Lung microvascular endothelial cell (primary cell): ENCODE results near the gene VWC2. TPM values are rescaled to one million over a fixed set of nuclear protein-coding genes. Genes with fewer than 3 reads are reported as not detected.

Experiments
- DNase-seq, 2 donors: peaks; one replicate each; pipeline versions ENCODE4 v3.0.0 to v3.0.0-alpha.2; 2010; ENCODE audit warnings: low read depth in 2 of 2
- total RNA-seq: library from RNA; depleted of rRNA; stranded (reverse); fragments of >200 nt; gene quantifications from 2 replicates; pipeline ENCODE4 v1.2.1, GENCODE V29; 2014

Gene VWC2
- not detected in 2 replicates for total RNA-seq

DNA sequence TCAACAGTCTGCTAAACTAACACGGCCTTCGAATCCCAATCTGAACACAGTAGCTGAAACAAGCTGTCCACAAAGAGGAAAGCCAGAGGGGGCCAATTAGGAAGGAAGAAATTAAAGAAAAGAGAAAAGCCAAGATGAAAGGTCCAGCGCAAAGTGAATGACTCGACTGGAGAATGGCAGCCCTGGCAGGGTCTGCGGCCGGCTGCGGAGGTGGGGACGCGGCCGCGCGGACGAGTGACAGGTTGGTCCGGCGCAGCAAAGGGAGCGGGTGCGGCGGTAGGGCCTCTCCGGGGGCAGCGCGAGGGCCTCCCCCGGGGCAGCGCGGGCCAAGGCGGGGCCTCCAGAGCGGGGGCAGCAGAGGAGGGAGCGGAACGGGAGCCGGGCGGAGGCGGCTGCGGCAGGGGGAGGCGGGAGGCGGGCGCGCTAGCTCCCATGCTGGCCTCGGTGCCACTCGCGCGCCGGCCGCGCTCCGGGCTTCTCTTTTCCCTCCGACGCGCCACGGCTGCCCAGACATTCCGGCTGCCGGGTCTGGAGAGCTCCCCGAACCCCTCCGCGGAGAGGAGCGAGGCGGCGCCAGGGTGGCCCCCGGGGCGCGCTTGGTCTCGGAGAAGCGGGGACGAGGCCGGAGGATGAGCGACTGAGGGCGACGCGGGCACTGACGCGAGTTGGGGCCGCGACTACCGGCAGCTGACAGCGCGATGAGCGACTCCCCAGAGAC is at the start of gene VWC2:
Gene VWC2, plus strand, starts transcription at position 421 of the 718 bp plus-strand sequence. CDS start 1,798 bp downstream, outside the sequence.
- DNase-seq, result no peak

DNA sequence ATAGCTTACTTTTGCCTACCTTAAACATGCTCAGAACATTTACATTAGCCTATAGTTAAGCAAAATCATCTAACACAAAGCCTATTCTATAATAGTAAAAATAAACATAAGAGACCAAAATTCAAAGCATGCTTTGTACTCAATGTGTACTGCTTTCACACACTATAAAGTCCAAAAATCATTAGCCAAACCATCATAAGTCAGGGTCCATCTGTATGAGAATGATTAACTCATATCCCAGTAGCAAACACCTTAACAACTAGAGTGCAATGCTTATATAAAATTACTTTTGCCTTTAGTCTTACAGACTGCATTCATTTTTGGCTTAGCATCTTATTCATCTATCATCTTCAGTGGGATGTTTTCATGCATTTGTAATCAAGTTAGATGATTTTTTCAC is 49.4 kb upstream of the VWC2 start:
- no peak for DNase-seq

DNA sequence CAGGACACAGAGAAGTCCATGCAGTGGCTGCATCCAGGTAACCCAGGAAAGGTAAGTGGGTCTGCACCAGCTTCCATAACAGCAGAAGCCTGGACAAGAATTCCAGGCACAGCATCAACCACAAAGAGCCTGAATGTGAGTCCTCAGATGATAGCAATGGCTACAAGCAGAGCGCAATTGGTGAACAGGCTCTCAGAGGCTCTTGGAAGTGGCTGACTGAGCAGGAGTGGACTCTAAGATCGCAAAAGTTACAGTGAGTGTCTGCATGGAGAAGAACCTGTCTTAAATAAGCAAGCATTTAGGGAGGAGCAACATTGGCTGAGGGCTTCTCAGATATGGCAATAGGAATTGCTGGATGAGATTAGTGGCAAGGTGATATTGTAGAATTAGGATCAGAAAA is 41.6 kb upstream of the VWC2 start:
- DNase-seq, result no peak

DNA sequence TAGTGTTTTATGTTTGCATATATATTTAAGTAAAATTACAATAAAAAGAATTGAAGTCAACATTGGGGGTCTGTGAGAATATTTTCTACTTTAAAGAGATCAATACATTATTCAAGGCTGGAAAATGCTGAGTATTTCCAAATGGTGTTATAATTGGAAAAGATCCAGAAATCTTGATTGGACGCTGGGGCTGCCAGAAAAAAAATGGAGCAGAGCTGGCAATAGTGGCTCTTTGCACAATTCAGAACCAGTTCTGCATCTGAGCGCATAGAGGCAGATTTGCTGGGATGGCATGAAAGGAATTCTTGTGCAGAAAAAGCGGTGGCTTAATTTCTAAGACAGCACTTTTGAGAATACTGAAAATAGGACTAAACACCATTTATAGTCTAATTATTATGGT is 10.8 kb upstream of the VWC2 start:
- DNase-seq, result no peak

DNA sequence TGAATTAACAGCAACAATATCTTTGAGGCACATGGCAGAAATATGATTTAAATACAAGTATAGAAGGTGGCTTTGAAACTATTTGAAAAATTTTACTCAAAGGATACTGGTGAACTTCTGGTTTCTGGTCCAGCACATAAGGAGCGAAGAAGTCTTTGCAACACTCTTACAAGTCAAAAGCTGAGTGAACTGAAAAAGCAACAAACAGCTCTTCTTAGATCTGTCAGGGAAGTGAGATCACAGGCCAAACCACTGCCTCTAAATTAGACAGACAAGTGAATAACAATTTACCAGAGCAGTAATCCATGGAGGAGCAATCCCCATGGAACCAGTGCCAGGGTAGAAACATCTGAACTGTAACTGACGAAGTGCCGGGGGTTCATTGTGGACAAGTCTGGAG is 9.6 kb upstream of the VWC2 start:
- no peak for DNase-seq

DNA sequence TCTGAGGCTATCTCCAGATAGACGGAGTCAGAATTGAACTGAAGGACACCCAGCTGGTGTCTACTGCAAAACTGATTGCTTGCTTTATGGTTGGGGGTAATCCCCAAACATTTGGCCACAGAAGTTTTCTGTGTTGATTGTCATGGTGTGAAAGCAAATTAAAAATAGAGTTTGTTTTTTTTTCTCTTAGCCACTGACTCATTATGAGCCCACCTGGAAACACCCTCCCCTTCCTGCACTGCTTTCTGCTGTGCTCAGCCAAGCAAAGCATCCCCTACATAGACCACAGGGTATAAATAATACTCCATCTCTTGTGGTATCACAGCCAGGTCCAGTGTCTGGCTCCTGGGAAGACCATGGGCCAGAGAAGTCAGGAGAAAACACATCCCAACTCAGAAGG is 6.5 kb upstream of the VWC2 start:
- no peak for DNase-seq

DNA sequence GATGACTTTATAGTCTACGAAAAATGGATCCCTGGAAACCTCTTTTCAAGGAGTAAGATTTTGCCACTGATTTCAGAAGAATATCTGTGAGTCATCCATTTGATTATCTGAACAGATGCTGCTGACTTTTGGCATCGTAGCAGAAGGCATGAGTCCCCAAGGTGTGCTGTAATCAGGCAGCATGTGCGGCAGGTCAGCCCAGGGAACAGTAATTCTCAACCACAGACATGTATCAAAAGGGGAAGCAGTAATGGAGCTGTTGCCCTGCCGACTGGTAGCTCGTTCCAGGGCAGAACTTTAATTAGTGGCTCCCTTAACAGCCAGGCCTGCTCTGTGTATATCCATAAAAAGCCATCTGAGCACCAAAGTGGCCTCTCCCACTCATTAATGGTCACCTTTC is 5.7 kb upstream of the VWC2 start:
- DNase-seq, result no peak

DNA sequence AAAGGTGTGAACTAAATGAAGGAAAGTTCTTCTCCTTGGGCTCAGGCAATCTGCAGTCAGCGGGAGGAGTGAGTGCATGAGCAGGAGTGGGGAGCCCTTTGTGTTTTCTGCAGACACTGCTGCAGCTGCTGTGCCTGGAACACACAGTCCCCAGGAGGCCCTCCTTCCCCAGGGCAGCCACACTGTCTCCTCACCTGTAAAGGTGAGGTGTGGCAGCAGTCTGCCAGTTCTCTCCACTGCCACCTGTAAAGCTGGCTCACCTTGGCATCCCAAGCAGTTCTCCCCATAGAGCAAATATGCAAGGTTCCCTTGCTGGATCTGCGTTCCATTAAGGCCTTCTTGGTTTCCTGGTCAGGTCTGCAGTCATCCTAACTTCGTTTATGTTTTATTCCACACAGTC is 5.2 kb upstream of the VWC2 start:
- DNase-seq, result no peak

DNA sequence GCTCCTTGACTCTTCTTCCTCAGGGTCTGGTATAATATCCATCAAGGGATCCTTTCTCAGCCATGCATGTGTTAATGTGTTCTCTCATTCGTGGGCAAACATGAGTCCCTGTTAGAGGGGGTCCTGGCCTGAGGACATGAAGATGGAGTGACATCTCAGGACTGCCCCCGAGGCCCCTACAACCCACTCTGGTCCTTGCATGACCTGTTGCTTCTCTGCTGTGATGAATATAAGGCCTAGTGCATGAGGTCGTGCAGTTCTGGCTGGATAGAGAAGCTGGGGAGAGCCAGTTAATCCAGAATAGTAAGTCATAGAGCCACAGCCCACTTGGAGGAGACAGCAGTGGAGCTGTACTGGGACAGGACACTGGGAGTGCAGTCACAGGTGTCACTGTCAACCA is 4.6 kb upstream of the VWC2 start:
- DNase-seq, result no peak

DNA sequence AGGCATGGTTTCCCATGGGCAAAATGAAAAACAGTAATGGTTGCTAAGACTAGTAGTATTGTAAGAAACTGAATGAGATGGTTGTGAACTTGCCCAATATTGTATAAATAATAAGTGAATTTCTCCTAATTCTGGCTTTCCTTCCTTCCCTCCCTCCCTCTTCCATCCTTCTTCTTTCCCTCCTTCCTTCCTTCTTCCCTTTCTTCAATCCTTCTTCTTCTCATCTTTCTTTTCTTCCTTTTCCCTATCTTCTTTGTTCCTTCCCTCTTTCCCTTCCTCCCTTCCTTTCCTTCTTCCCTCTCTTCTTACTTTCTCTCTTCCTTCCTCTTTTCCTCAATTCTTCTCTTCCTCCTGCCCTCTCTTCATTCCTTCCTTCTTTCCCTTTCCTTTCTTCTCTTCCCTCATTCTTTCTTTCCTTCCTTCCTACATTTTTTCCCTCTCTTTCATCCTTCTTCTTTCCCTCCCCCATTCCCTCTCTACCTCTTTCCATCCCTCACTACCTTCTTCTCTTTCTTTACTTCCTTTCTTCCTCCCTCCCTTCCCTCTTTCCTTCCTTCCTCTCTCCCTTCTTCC is 4.1 kb upstream of the VWC2 start:
- DNase-seq, result no peak

DNA sequence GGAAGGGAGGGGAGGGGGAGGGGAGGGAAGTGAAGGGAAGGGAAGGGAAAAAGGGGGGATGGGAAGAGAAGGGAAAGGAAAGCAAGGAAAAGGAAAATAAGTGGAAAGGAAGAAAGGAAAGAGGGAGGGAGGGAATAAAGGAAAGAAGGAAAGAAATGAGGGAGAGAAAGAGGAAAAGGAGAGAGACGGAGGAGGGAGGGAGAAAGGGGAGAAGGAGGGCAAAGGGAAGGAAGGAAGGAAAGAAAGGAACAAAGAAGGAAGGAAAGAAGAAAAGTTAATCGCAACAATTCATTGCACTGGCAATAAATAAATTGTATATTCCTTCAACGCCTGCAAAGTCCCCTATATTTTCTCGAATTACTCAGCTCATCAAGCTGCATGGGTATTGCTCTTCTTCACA is 2.6 kb upstream of the VWC2 start:
- DNase-seq, result no peak

DNA sequence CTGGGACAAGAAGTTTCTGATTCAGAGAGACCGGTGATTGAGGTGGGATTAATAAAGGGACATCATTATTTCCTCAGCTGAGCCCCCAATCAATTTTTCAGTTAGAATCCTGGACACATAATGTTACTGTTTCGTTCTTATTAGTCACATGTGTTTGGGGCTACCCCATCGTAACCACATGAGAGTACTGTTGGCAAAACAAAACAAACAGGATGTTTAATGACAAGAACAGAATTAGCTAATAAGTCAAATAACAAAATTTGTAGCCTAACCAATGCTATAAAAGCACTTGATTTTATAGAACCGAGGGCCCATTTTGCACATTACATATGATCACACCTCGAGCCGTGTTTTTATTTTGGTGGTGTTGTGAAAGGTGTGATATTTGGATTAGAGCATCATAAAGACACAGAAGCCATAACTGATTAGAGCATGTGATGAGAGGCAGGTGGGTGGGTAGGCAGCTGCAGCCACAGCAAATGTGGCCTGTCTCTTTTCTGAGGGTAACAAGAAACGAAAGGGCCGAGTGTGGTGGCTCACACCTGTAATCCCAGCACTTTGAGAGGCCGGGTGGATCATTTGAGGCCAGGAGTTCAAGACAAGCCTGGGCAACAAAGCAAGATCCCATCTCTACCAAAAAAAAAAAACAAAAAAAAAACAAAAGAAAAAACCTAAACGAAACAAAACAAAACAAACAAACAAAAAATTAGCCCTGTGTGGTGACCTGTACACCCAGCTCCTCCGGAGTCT is 1.8 kb upstream of the VWC2 start:
- DNase-seq, result no peak

DNA sequence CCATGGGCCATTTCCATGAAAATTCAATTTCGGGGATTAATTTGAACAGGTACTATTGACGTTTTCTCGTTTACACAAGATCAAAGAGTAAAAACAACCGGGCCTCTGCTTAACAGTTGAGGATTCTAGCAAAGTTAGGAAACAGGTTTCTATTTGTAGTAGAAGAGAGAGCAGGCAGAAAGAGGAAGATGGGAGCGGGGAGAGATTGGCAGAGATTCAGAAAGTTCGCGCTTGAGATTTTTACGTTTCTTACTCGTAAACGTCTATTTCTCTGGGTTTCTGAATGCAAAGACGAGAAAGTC is 571 bp upstream of the VWC2 start:
- DNase-seq, result no peak

DNA sequence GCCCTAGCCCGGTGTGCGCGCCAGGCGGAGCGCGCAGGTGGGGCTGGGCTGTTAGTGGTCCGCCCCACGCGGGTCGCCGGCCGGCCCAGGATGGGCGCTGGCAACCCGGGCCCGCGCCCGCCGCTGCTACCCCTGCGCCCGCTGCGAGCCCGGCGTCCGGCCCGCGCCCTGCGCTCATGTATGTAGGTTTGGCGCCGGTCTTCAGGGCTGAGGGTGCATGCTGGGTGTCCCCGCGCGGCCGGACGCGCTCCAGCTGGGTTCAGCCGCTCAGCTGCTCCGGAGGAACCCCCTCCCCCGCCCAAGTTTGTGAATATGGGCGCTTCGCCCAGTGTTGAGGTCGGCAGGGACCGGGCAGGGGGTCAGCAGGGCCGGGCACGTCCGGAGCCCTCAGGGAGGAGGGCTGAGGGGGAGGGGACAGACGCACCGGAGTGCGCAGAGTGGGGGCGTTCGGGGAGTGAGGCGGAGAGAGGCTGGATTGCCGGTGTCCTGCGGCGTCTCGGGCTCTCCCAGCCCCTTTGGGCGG is 559 bp downstream of the VWC2 start:
- no peak for DNase-seq

DNA sequence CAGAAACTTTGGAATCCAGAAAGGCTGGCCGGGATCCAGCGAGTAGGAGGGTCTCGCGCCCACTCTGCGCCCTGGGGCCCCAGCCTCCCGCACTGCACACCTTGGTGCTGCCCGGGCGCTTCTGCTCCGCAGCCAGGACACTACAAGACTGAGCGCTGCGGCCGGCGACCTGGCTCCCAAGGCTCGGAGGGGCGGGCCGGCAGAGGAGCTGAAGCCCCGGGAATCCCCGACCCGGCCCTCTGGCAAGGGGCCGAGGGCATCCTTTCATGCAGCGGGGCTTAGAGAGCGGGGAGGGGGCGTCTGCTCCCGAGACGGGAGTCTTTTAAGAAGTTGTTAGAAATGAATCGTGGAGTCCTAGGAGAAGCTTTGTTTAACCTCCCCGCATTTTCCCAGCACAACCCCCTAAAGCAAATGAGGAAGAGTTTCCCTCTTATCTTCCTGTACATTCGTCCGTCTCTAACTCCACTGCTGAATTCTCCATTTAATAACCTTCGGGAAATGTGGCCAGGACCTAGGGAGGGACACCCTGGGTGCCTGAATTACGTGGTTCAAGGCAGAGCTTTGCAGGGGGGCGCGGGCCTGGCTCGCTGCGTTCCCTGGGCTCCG is 1.1 kb downstream of the VWC2 start:
- DNase-seq, result no peak

DNA sequence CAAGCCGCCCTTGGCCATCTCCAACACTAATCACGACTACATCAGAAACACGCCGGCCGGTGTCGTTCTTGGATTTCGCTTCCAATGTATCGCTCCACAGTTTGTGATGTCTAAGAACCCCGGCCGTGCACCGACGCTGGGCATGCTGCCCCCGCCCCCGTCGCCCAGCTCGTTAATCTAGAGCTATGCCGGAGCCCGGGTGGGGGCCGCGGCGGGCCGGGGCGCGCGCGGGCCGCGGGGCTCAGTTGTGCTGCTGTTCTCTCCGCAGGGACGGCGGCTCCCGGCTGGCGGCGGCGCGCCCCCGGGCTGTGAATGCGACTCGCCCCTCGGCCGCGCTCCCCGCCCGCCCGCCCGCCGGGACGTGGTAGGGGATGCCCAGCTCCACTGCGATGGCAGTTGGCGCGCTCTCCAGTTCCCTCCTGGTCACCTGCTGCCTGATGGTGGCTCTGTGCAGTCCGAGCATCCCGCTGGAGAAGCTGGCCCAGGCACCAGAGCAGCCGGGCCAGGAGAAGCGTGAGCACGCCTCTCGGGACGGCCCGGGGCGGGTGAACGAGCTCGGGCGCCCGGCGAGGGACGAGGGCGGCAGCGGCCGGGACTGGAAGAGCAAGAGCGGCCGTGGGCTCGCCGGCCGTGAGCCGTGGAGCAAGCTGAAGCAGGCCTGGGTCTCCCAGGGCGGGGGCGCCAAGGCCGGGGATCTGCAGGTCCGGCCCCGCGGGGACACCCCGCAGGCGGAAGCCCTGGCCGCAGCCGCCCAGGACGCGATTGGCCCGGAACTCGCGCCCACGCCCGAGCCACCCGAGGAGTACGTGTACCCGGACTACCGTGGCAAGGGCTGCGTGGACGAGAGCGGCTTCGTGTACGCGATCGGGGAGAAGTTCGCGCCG is 1.9 kb downstream of the VWC2 start:
- no peak for DNase-seq

DNA sequence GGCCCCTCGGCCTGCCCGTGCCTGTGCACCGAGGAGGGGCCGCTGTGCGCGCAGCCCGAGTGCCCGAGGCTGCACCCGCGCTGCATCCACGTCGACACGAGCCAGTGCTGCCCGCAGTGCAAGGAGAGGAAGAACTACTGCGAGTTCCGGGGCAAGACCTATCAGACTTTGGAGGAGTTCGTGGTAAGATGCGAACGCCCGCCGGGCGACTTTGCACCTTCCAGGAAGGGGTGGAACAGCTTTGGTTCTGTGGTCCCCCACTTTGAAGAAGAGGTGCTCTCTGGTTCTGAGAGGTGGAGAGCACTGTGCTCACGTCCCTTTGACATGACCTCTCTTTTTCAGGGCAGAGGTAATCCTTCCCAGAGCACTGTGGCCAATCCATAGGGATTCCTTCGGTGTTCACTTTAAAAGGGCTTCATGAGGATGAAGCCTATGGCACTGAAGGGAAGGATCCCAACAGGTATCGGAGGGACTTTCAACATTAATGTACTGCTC is 2.6 kb downstream of the VWC2 start:
- no peak for DNase-seq

DNA sequence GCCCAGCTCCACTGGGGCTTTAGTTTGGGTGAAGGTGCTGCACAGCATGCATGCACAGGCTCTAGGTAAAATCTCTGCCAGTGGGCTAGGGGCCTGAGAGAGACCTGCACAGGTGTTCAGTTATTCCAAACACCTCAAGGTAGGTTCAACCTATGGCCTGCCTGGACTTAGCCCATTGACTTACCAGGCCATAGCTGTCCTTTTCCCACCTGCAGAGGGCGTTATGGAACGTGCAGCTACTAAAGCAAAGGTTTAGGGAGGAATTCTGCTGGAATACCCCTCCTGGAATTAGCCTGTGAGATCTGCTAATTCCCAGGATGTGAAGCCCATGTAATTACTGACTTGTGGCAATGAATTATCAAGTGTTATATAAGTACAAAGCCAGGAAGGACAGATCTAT is 3.6 kb downstream of the VWC2 start:
- DNase-seq, result no peak

DNA sequence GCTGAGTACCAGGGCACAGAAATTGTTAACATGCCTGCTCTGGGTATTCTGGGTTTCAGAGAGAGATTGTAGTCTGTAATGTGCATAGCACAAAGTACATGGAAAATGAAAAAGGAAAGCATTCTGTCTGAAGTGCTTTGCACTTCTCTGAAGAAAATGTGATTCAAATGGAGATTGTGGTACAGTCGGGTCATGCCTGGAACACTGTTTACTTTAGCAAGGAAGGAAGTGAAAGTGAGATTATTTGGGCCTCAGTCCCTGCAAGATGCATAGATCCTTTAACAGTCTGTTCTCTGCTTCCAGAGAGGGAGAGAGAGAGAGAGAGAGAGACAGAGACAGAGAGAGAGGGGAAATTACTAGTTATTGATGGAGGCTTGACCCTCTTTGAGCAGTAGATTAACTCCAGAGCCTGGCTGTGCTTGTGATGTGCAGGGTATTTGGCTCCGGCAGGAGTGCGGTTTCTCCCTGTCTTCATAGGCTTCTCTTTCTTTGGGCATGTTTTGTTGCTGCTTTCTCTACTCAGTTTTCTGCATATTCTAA is 5.4 kb downstream of the VWC2 start:
- DNase-seq, result no peak

DNA sequence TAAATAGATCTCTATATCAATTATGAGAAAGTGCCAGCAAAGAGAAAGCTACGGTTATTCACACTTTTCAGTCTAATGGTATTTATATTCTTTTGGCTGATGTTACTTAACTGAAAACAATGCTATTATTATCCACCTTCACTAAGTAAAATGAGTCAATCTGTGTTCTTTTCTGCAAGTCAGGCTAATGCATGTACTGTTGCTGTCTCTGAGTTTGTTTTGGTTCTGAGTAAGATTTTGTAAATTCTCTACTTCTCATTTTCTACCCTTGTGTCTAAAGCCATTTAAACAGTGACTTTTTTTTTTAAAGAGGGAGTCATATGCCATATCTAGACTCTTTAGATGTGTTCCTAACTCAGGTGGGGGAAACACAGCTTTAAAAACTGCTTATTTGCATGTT is 7.5 kb downstream of the VWC2 start:
- no peak for DNase-seq

DNA sequence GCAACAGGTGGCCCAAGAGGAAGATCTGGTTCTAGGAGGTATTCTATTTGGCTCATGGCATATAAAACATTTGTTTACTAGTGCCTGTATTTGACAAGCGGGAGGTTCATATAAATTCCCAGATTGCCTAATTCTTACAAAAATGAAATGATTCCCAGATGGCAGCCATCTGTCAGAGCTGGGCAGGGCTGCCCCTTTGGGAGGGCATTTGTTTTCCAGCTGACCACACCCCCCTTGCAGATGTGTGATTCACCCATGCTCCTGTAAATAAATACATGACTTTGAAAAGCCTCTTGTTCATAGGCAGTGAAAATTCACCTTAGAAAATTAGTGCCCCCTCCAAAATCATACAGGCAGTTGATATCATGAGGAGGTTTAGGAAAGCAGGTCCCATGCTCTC is 8.6 kb downstream of the VWC2 start:
- no peak for DNase-seq
